GM21737 (cell line): ENCODE results near the gene PTCH1.

Experiments used
- ATAC-seq: cut with Tn5 transposase; IDR thresholded peaks from one replicate; pipeline ENCODE4 v1.9.1; 2021; ENCODE audit warnings: mild to moderate bottlenecking, moderate library complexity; ENCODE audit not compliant: unreplicated experiment

PTCH1 gene

DNA sequence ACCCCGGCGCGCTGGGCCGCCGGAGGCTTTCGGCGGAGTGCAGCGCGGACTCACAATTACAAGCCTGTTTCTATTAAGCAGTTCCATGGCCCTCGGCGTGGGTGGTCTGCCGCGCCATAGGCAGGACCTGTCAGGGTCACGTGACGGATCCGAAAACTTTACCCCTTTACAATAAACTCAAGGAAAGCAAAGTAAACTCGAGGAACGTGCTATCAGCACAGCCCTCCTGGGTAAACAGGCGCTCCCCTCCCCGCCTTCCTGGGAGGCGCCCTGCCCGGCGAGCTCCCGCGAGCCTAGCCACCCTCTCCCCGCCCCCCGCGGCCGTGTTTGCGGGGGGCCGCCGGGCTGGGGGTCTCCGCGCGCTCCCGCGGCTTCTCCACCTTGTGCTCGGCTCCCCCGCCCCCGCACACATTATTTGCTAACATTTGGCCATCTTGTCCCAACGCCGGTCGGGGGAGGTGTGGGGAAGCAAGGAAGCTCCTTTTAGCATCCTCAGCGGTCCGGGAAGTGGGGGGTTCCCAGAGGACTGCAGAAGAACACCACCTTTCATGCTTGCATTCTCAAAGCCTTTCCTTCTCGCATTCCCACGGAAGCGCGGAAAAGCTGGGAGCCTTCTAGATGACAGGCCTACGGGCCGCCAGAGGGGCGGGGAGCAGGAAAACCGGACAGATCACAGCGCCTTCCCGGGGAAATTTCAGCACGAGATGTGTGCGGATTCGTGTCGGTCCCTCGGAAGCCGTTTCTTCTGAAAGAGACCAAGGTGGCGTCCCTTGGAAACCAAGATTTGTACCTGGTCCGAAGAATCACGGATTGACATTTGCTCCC, at the start of gene PTCH1:
PTCH1 (minus strand) TSS at position 238 of the 825 bp plus-strand sequence.
- no peak for ATAC-seq

DNA sequence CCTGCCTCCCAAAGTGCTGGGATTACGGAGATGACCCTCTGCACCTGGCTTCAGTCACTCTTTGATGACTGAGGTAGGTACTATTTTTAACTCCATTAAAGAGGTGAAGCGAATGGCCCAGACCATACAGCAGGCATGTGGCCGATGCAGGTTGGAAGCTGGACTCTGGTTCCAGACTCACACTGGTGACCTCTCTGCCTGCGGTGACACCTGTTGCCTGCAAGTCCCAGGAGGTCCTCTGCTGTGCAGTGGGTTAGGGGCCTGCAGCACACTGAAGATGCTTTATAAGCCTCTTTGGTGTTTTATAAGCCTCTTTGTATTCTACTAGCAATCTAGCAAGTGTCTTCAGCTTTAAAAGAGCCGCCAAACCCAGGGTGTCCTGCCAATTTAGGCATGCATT, 49.2 kb upstream of the PTCH1 start:
- ATAC-seq, result no peak

DNA sequence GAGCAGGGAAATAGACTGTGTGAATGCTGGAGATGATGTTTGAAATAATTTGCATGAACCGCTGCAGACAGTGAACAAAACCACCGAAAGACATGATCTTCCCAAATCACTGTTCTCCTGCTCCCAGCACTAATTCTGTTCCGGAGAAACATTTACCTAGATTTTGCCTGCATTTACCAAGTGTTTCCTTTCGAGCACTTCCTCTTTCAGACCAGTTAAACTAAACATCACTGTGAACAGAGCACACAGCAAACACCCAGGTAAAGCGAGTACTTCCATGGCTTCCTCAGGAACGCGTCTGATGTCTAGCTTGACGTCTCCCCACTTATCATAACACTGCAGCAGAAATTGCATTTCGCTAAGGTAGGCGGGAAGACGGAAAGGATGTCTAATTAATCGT, 45.1 kb upstream of the PTCH1 start:
- no peak for ATAC-seq

DNA sequence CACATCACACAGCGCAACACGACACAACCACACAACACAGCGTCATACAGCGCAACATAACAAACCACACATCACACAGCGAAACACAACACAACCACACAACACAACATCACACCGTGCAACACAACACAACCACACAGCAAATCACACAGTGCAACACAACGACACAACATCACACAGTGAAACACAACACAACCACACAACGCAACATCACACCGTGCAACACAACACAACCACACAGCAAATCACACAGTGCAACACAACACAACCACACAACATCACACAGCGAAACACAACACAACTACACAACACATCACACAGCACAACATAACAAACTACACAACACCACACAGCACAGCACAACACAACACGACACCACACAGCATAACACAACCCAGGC, 40.4 kb upstream of the PTCH1 start:
- no peak for ATAC-seq

DNA sequence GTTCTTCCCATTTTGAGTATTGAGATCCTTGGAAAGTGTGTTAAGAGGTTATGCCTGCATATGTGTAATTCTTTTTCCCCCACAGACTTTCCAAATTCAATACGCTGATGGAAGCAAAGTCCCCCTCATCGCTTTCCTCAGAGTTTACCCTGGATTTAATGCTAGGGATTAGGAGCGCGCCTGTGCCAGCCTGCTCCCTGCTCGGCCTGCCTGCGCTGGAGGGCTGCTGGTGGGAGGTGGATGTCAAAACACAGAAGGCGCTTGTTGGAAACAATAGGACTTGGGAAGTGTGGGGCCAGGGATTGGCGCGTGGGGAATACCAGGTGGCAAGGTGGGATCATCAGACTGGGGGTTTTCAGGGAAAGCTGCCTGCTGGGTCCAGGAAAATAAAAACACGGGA, 39.8 kb upstream of the PTCH1 start:
- no peak for ATAC-seq

DNA sequence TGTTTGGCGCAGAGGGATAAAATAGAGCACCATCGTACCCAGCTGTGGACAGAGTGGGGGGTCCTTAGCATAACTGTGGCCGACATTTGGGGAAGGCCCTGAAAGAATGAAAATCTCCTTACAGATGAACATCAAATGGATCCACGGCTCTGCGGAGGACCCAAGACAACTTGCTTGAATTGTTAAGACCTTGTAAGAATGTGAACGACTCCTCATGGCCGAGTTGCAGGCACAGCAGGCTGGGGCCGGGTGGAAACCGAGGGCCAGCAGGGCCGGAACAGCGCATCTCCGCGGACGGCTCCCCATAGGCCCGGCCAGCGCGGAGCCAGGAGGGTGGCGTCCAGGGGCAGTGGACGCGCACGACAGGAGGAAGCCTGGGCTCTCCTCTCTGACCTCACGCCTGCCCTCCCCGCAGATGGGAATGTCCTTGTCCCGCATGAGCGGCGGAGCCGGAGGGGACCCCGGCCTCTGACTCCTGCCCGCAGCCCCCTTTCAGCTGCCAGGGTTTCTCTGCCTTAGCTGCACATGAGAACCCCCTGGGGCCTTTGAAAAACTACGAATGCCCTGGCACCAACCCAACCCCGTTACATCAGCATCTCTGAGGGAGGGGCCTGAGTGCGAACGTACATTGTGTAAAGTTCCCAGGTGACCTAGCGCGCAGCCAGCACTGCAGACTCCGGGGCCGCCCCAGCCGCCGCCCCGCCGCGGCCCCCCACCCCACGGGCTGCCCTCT, 36.2 kb upstream of the PTCH1 start:
- no peak for ATAC-seq

DNA sequence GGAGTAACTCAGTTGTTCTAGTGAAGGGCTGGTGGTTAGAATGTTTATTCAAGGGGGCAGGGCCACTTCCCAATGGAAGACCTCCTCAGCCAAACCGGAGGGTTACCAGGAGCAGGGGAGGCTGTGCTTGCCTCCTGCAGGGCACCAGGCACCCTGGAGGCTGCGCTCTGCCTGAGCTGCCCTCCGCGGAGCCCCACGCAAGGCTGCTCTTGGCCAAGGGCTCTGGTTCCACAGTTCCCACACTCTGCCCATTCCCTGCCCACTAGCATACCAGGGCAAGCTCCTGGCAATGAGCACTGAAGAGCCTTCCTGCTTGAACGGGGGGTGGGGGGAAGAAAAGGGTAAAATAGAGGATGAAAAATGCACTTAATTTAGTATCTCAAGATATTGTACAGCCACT, 35.5 kb upstream of the PTCH1 start:
- ATAC-seq, result no peak

DNA sequence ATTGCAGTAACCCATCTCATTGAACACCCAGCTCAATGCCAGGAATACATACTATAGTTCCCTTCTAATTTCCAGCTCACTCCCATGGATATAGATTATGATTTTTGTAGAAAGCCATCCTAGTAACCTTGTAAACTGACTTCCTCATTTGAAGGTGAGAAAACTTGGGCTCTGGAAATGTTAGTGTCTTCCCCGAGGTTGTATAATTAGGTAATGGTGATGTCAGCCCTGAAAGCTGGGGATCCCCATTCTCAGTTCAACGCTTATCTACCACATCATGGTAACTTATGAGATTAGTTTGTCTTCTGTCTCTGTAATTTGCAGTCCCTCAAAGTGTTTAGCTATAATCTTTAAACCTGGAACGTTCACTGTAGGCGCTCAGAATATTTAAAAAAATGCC, 34.6 kb upstream of the PTCH1 start:
- no peak for ATAC-seq

DNA sequence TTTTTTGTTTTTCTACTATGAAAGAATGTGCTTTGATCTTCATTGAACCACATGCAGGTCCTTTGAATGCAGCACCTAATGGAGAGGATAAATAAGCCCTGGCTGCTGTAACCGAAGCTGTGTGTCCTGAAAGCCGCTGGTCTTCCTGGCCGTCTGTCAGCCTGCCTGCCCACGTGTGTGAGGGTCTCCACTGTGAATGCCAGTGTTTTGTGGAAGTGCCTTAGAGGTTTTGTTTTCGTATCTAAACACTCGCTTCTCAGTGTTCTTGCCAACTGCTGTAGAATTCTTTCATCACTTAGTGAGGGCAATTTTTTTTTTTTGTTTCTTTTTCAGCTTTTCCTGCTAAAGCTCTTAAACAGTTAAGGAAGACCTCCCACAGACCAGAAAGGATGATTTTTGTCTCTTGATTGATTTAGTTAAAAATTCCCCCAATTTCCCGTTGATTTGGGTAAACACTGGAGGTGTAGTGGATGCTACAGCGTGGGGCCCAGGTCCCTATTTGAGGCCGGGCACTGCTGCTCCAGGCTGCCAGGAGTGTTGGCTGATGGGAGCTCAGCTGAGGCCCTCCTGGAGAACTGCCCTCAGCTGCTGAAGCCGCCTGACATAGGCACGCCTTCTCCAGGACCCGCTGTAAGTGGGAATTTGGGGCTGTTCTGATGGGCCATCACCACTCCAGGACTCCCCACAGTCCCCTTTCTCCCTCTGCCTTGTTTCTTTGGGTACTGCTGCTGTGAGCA, 29.2 kb upstream of the PTCH1 start:
- ATAC-seq, result no peak

DNA sequence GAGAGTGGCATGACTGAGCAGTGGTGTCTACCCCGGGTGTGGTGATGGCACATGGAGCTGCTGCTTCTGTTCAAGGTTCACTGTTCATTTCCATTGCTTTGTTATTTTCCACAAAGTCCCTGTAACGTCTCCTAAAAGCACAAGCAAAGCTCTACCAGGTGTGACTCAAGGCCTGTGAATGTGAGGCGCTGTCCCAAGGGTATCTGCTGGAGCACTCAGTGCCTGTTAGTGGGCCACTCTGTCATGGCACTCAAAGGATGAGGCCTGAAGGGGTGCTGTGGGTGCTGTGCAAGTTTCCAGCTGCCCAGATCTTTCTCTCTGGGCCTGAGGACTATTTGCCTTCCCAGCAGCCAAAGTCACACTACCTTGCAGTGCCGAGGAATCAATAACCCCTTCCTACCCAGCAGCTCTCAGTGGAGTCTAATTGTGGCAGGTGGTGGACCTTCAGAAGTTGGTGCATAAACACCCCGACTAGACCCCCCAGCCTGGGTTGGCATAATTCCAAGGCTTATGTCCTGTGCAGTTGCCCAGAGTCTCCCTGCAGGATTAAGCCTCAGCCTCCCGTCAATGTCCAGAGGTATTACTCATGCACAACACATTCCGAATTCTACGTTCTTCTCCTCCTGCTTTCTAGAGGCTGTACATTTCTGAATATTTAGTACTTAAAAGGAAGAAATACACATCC, 17.4 kb upstream of the PTCH1 start:
- no peak for ATAC-seq

DNA sequence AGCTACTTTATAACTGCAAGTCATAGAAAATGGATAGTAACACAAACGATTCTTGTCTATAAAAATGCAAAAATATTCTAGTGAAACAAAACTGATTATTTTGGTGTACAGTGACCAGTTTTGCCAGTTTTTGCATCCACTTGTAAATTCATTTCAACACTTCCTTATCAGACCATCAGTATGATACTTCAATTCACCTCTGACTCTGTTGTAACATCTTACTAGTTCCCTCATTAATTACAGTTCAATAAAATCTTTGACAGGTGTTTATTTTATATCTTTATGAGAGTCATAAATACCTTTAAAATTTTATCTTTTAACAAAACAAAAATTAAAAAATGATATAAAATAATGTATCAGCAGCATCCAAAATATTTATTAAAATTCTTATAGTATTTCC, 13.1 kb upstream of the PTCH1 start:
- no peak for ATAC-seq

DNA sequence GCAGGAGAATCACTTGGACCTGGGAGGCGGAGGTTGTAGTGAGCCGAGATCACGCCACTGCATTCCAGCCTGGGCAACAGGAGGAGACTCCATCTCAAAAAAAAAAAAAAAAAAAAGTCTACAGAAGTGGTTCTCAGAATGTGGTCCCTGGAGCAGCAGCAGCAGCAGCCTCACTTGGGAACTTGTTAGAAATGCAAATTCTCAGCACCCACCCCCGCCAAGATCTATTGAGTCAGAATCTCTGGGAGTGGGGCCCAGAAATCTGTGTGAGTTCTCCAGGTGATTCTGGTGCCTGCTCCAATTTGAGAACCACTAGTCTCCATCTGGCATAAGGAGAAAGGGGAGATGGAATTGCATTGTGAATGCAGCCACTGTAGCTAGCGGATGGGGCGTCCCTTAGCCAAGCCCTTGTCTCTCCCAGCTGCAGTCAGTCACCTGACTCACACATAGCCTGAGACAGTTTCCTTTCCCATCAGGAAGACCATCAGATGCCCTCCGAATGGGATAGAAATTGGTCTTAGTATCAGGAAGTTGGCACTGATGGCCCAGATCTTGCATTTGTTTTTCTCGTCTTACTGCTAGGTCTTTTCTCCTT, 12.2 kb upstream of the PTCH1 start:
- ATAC-seq, result no peak

DNA sequence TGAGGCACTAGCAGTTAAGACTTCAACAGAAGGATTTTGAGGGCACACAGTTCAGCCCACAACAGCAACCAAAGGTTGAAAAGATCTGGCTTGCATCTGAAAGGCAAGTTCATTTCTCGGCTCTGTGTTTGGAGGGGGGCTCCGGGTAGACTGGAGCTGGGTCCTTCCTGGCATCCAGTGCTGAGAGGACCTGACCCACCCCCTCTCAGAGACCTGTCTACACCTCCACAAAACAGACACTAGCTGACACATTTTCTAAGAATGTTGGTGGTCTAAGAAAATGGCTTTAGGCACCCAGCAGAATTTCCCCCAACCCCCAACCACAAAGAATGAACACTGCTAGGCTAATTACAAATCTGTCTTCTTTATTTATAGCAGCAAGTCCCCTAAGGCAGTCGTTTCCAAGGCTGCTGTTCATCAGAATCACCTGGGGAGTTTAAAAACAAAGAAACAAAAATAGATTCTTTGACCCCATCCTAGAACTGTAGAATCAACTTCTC, 6.2 kb upstream of the PTCH1 start:
- no peak for ATAC-seq

DNA sequence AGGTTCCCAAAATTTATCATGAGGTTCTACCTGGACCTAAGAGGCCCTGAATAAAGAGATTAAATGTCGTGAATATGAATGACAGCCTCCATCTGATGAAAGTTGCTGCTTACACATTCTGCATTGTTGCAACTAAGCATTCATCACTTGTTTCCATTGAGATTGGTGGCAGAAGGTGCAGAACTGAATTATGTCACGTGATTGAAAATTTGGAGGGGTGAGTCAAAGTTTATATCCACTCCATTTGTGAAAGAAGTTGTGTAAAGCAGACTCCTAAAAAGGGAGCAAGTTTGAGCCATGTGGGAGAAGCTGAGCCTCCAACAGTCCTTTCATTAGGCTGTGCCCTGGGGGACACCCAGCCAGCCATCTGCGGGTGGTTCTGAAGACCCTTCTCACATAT, 4.9 kb upstream of the PTCH1 start:
- ATAC-seq, result no peak

DNA sequence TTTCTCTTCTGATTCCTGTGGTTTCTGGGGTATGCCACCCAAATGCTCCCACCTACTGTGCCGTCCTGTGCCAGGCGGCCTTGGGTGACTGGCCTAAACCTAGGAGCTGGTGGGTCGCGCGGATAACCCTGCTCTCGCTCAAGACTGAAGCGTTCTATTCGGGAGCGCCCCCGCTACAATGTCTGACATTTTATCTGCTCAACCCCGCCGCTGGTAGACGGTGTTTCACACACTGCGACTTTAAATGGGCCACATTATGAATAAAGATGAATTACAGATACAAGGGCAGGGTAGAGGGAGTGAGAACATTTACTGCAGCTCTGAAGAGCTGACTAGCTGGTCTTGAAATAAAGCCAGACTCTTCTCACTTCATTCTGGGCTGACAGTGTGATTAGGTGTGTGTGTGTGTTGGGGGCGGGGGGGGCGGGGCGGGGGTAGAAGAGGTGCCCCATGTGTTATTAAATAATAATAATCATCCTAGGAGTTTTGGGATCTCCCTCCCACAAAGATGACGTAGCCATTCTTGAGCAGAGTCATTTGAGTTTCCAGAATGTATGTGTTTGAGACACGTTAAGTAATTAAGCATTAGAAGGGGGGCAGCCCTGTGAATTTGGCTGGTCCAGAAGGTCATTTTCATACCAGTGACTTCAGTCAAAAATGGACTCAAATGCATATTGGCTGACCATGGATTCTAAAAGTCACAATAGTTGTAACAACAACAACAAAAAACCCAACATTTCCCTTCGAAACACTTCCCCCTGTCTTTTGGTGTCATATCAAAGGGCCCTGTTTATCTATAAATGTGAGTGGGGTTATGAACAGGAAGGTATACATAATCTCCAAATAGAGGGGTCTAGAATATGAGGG, 1.0 kb upstream of the PTCH1 start:
- no peak for ATAC-seq

DNA sequence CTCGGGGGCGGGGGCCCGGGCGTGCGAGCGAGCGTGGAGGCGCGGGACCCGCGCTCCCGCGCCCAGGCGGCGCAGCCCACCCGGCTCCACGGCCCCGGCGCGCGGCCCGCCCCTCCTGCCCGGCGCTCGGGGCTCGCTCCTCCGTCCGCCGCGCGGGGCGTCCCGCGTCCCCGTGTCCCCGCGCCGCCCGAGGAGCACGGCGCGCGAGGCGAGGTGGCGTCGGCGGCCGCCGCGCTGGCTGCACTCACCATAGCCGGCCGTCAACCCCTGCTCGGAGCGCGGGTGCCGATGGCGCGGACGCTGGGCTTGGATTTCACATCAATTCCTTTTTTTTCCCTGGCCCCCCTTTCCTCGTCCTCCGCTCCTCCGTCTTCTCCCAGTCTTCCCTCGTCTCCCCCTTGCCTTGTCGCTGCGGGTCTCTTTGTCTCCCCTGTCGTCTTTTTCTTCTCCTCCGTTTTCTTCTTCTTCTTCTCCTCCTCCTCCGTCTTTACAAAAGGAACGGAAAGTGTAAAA, 494 bp downstream of the PTCH1 start:
- ATAC-seq, result no peak

DNA sequence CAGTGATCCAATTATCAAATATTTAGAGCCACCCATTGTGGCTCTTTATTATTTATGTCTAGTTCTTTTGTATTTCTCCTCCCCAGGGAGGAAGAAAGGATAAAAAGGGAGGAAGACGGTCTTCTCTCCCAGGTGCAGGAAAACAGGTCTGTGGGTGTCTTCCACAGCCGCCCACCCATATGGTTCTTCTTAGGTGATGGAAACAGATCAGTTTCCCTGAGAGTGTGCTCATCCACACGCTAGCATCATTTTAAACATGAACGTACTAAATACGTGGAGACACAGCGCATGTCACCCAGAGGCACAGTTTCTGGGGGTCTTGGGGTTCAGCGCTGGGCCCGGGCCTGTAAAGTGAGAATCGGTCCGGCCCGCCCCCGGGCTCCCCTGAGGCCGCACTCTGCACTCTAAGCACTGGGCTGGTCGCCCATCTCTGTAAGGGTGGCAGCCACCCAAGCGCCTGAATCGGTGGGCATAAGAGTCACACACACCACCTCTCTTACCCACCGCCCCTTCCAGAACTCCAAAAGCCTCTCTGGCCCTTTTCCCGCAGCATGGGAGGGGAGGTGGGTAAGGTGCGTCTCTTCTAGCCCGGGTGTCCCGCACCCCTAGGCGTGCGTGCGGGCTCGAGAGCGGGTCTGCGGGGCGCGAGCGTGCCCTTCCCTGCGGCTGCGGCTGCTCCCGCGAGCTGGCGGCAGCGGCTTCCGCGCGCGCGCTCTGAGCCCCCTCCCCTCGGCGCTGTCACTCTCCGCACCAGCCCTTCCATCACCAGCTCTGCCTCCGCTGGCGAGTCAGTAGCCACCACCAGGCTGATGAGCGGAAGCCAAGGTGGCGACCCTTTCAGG, 1.3 kb downstream of the PTCH1 start:
- no peak for ATAC-seq

DNA sequence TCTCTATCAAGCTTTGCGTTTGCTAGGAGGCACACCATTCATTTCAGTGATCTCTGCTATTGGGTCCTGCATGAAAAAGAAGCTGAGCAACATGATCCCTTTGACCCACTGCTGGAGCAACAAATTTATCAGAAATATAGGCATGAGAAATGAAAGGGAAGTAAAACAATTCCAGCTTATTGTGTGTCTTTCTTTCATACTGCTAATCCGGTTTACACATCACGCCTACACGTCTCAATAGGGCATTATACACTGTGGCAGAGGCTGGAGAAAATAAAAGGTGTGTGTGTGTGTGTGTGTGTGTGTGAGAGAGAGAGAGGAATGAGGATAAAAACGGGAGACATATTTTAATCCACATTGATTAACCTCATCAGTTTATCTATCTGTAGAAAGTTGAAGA, 2.4 kb downstream of the PTCH1 start:
- ATAC-seq, result no peak

DNA sequence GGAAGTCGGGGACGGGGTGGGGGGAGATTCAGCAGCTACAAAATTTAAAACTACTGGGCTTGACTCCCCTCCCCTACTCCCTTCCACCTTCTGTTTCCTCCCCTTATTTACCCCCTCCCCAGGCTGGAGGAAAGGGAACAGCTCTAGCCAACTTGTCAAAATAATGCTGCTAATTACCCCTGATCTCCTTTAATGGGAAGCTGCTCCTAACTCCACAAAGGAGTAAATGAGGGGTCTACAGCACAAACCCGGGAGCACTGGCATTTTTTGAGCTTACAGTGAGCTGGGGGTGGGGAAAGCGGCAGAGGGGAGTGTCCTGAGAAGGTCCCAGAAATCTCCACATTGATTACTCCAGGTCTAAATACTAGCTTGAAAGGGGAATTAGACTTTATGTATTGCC, 3.1 kb downstream of the PTCH1 start:
- no peak for ATAC-seq
